HCT116 (cell line): ENCODE data around the gene OCEL1. TPM values are rescaled to one million over a fixed set of nuclear protein-coding genes. Genes with fewer than 3 reads are reported as not detected.

ENCODE experiments used
- ATAC-seq: fragments of 200-7000 bp; cut with Tn5 transposase; 2 replicates; pipeline ENCODE4 v1.9.1; 2020; ENCODE audit warnings: mild to moderate bottlenecking, moderate library complexity
- BruUV-seq: library from RNA; stranded (reverse); fragments of 400-500 nt; replicated peaks from 2 replicates; lab custom pipeline; 2021; lab: Mats Ljungman, UMichigan
- CTCF ChIA-PET: fragments of 300-600 bp; sonication (Branson Sonifier 250); formaldehyde crosslinking; loops from one replicate; lab custom pipeline; 2021; ENCODE audit warnings: antibody characterized with exemption; lab: Charles Lee
- POLR2A ChIA-PET: fragments of 300-600, 350-600 bp; sonication (Branson Sonifier 250); formaldehyde crosslinking; loops from one replicate; lab custom pipeline; 2021; ENCODE audit warnings: antibody characterized with exemption; lab: Charles Lee
- RAD21 ChIA-PET, 2 experiments: fragments of 300-600 bp; sonication (Branson Sonifier 250); formaldehyde crosslinking; loops; one replicate each; lab custom pipeline; 2023; ENCODE audit warnings: low total read pairs in 2 of 2; ENCODE audit not compliant: uncharacterized antibody in 2 of 2, unreplicated experiment in 2 of 2, low non-redundant PET in 1 of 2; lab: Charles Lee
- DNase-seq: peaks from one replicate; pipeline ENCODE4 v3.0.0-alpha.2; 2010; ENCODE audit warnings: low read depth, low spot score
- H2AFZ ChIP-seq: fragments of 200-600 bp; shearing (Covaris generic), sonication (generic); 2 replicates; pipeline ENCODE4 v1.6.1; 2017; ENCODE audit warnings: low read depth, mixed run types, mixed read lengths, antibody characterized with exemption, low read length; ENCODE audit not compliant: poor library complexity, severe bottlenecking
- H3K27ac ChIP-seq: 2 replicates; pipeline ENCODE4 v1.5.1; 2012; ENCODE audit warnings: low read depth, low read length
- H3K27me3 ChIP-seq: fragments of 200-600 bp; sonication (generic); 2 replicates; pipeline ENCODE4 v1.6.1; 2016; ENCODE audit warnings: mixed run types, low read length, mixed read lengths; ENCODE audit not compliant: insufficient read depth
- H3K36me3 ChIP-seq, 2 experiments: fragments of 200-500 bp in 1 of 2; fragments of 200-600 bp in 1 of 2; sonication (Bioruptor generic) in 1 of 2; sonication (generic) in 1 of 2; 2 replicates each; pipeline versions ENCODE4 v1.5.1 to v1.6.1; 2014 to 2016; ENCODE audit warnings: low read length in 2 of 2, inconsistent platforms in 1 of 2, mixed read lengths in 1 of 2, mixed run types in 1 of 2; ENCODE audit not compliant: insufficient read depth in 2 of 2, control insufficient read depth in 1 of 2
- H3K4me1 ChIP-seq, 2 experiments: fragments of 200-600 bp in 1 of 2; sonication (generic) in 1 of 2; 2 replicates each; pipeline versions ENCODE4 v1.5.1 to v1.6.1; 2012 to 2017; ENCODE audit warnings: low read length in 2 of 2, inconsistent platforms in 1 of 2, mild to moderate bottlenecking in 1 of 2, mixed read lengths in 1 of 2, mixed run types in 1 of 2, moderate library complexity in 1 of 2; ENCODE audit not compliant: insufficient read depth in 2 of 2, control insufficient read depth in 1 of 2
- H3K4me2 ChIP-seq: fragments of 200-600 bp; sonication (generic); 2 replicates; pipeline ENCODE4 v1.6.1; 2017; ENCODE audit warnings: mixed run types, low read length, mixed read lengths
- H3K4me3 ChIP-seq, 2 experiments: fragments of 200-600 bp in 1 of 2; sonication (generic) in 1 of 2; replicated peaks in 1 of 2; 2 replicates each; pipeline ENCODE4 v1.5.1; 2011 to 2016; ENCODE audit warnings: low read length in 2 of 2, control low read depth in 1 of 2, low read depth in 1 of 2, mild to moderate bottlenecking in 1 of 2, mixed read lengths in 1 of 2, mixed run types in 1 of 2
- H3K79me2 ChIP-seq: fragments of 200-600 bp; sonication (generic); 2 replicates; pipeline ENCODE4 v1.6.1; 2017; ENCODE audit warnings: mild to moderate bottlenecking, mixed run types, low read length, moderate library complexity, mixed read lengths; ENCODE audit not compliant: insufficient read depth
- H3K9ac ChIP-seq: fragments of 200-600 bp; sonication (generic); 2 replicates; pipeline ENCODE4 v1.6.1; 2016; ENCODE audit warnings: low read length, mixed read lengths
- H3K9me2 ChIP-seq: fragments of 200-600 bp; sonication (generic), shearing (Covaris generic); 2 replicates; pipeline ENCODE4 v1.6.1; 2017; ENCODE audit warnings: mixed run types, mild to moderate bottlenecking, moderate library complexity; ENCODE audit not compliant: insufficient read depth
- H3K9me3 ChIP-seq, 2 experiments: fragments of 200-500 bp in 1 of 2; fragments of 200-600 bp in 1 of 2; sonication (Bioruptor generic) in 1 of 2; sonication (generic) in 1 of 2; 2 replicates each; pipeline ENCODE4 v1.6.1; 2014 to 2017; ENCODE audit warnings: low read length in 2 of 2, mixed read lengths in 2 of 2, inconsistent platforms in 1 of 2, low read depth in 1 of 2, mild to moderate bottlenecking in 1 of 2, mixed run types in 1 of 2, moderate library complexity in 1 of 2; ENCODE audit not compliant: control insufficient read depth in 1 of 2, insufficient read depth in 1 of 2
- H4K20me1 ChIP-seq: fragments of 200-600 bp; sonication (generic), shearing (Covaris generic); 2 replicates; pipeline ENCODE4 v1.6.1; 2017; ENCODE audit warnings: mixed run types, mild to moderate bottlenecking, moderate library complexity; ENCODE audit not compliant: insufficient read depth
- EGR1 ChIP-seq: IDR thresholded peaks from 2 replicates; pipeline ENCODE4 v1.6.1; 2012; ENCODE audit warnings: low read depth
- EZH2 ChIP-seq: fragments of 200-600 bp; sonication (generic); IDR thresholded peaks from 2 replicates; pipeline ENCODE4 v1.6.1; 2017; ENCODE audit warnings: antibody characterized with exemption, mixed run types
- JUND ChIP-seq: IDR thresholded peaks from 2 replicates; pipeline ENCODE4 v1.6.1; 2012
- SIN3A ChIP-seq: IDR thresholded peaks from 2 replicates; pipeline ENCODE4 v1.6.1; 2012; ENCODE audit warnings: low read depth
- ZBTB33 ChIP-seq: IDR thresholded peaks from 2 replicates; pipeline ENCODE4 v1.6.1; 2011; ENCODE audit warnings: mild to moderate bottlenecking, low read length, moderate library complexity; ENCODE audit not compliant: insufficient replicate concordance; ENCODE audit errors: extremely low read depth
- intact Hi-C: fragments of 100-400 bp; cut with micrococcal nuclease; formaldehyde crosslinking; loops from 2 replicates; pipeline ENCODE4 v1.10.0; 2022
- total RNA-seq: library from RNA; stranded (reverse); gene quantifications from one replicate; pipeline ENCODE4 v1.2.1, GENCODE V29; 2021; ENCODE audit not compliant: unreplicated experiment
- TF ChIP-seq, protein P1 (sequence below): IDR thresholded peaks from 2 replicates; pipeline ENCODE4 v1.6.1; 2012; ENCODE audit warnings: low read depth
- TF ChIP-seq, protein P2 (sequence below), 3 experiments: fragments of 200-600 bp in 1 of 3; sonication (generic) in 1 of 3; IDR thresholded peaks in 2 of 3; conservative IDR thresholded peaks in 1 of 3; 2 replicates each; pipeline ENCODE4 v1.5.1; 2012 to 2017; ENCODE audit warnings: low read depth in 2 of 3, low read length in 2 of 3, antibody characterized with exemption in 1 of 3, borderline replicate concordance in 1 of 3, control low read depth in 1 of 3, mild to moderate bottlenecking in 1 of 3, mixed read lengths in 1 of 3, mixed run types in 1 of 3, moderate library complexity in 1 of 3; ENCODE audit not compliant: insufficient read depth in 1 of 3

The OCEL1 gene
- total RNA-seq, 1 experiment from 2014 or later, result 39.8 TPM

DNA sequence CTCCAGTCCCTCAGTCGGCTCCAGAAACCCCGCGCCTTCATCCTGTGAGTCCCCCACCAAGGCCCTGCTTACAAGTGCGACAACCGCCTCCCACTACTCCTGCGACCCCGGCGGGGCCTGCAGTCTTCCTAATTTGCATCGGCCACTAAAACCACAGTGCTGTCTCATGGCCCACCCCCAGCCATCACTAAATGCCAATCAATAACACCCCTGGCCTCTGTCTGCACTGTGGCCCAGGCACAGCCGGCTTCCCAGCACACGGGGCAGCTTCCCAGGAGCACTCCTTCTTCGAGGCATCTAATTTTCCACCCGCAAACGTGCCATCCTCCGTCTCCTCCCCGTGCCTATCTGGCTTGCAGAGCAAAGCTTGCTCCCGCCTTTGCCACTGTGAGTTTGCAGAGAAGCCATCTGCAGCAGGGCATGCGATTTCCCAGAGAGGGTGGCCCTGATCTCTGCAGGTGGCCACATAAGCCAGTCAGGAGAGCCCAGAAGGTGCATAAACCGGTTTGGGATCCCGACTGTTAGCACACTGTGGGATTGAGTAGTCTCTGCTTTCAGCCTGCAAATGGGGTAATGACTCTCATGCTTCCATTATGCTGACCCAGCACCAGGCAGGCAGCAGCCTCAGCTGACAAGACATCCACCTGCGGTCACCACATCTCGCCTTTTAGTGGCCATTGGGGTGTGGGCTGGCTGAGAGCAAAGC lies 44.9 kb upstream of the OCEL1 start:
- no peak overlapping the region for H3K27ac ChIP-seq
- H3K4me2 ChIP-seq, result no peak overlapping the region
- H3K36me3 ChIP-seq, result peaks cover 6 to 10% of the 10 kb centered on the region in 2 experiments; a peak in 3 of 4 replicates
- H3K9me2 ChIP-seq, result no peaks in the 10 kb centered on the region
- ATAC-seq (no peak), DNase-seq (no peak)
- no peak for TF ChIP-seq JUND
- no peak for TF ChIP-seq EGR1
- TF ChIP-seq EZH2, result no peak
- no peak for TF ChIP-seq ZBTB33
- TF ChIP-seq SIN3A, result no peak
- TF ChIP-seq, protein P1, sequence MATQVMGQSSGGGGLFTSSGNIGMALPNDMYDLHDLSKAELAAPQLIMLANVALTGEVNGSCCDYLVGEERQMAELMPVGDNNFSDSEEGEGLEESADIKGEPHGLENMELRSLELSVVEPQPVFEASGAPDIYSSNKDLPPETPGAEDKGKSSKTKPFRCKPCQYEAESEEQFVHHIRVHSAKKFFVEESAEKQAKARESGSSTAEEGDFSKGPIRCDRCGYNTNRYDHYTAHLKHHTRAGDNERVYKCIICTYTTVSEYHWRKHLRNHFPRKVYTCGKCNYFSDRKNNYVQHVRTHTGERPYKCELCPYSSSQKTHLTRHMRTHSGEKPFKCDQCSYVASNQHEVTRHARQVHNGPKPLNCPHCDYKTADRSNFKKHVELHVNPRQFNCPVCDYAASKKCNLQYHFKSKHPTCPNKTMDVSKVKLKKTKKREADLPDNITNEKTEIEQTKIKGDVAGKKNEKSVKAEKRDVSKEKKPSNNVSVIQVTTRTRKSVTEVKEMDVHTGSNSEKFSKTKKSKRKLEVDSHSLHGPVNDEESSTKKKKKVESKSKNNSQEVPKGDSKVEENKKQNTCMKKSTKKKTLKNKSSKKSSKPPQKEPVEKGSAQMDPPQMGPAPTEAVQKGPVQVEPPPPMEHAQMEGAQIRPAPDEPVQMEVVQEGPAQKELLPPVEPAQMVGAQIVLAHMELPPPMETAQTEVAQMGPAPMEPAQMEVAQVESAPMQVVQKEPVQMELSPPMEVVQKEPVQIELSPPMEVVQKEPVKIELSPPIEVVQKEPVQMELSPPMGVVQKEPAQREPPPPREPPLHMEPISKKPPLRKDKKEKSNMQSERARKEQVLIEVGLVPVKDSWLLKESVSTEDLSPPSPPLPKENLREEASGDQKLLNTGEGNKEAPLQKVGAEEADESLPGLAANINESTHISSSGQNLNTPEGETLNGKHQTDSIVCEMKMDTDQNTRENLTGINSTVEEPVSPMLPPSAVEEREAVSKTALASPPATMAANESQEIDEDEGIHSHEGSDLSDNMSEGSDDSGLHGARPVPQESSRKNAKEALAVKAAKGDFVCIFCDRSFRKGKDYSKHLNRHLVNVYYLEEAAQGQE, result no peak
- TF ChIP-seq, protein P2, sequence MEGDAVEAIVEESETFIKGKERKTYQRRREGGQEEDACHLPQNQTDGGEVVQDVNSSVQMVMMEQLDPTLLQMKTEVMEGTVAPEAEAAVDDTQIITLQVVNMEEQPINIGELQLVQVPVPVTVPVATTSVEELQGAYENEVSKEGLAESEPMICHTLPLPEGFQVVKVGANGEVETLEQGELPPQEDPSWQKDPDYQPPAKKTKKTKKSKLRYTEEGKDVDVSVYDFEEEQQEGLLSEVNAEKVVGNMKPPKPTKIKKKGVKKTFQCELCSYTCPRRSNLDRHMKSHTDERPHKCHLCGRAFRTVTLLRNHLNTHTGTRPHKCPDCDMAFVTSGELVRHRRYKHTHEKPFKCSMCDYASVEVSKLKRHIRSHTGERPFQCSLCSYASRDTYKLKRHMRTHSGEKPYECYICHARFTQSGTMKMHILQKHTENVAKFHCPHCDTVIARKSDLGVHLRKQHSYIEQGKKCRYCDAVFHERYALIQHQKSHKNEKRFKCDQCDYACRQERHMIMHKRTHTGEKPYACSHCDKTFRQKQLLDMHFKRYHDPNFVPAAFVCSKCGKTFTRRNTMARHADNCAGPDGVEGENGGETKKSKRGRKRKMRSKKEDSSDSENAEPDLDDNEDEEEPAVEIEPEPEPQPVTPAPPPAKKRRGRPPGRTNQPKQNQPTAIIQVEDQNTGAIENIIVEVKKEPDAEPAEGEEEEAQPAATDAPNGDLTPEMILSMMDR (IDR thresholded peaks at IDR 0.05 in 2 of 3, conservative IDR thresholded peaks at IDR 0.05 in 1 of 3; ENCODE audit: borderline replicate concordance in 1 of 3, insufficient read depth in 1 of 3, low read depth in 2 of 3, low read length in 2 of 3), result no peak
- BruUV-seq, result no TSS peak
- no peak overlapping the region for H3K4me3 ChIP-seq
- no peak overlapping the region for H3K9ac ChIP-seq
- no peaks in the 10 kb centered on the region for H4K20me1 ChIP-seq
- no peak overlapping the region for H2AFZ ChIP-seq
- intact Hi-C loops, result no loop called here
- RAD21 ChIA-PET, result no interaction called here
- no peaks in the 10 kb centered on the region for H3K79me2 ChIP-seq
- no peaks in the 10 kb centered on the region for H3K27me3 ChIP-seq
- POLR2A ChIA-PET, result no interaction called here
- CTCF ChIA-PET, result no interaction called here
- H3K9me3 ChIP-seq, result no peaks in the 10 kb centered on the region
- H3K4me1 ChIP-seq, result no peaks in the 10 kb centered on the region
